HCT116 (cell line): ENCODE measurements around the gene PHB1. TPM values are rescaled to one million over a fixed set of nuclear protein-coding genes. Genes with fewer than 3 reads are reported as not detected.

Experiments
- ATAC-seq: fragments of 200-7000 bp; cut with Tn5 transposase; 2 replicates; pipeline ENCODE4 v1.9.1; 2020; ENCODE audit warnings: mild to moderate bottlenecking, moderate library complexity
- BruUV-seq: library from RNA; stranded (reverse); fragments of 400-500 nt; replicated peaks from 2 replicates; lab custom pipeline; 2021; lab: Mats Ljungman, UMichigan
- CTCF ChIA-PET: fragments of 300-600 bp; sonication (Branson Sonifier 250); formaldehyde crosslinking; loops from one replicate; lab custom pipeline; 2021; ENCODE audit warnings: antibody characterized with exemption; lab: Charles Lee
- POLR2A ChIA-PET: fragments of 300-600, 350-600 bp; sonication (Branson Sonifier 250); formaldehyde crosslinking; loops from one replicate; lab custom pipeline; 2021; ENCODE audit warnings: antibody characterized with exemption; lab: Charles Lee
- RAD21 ChIA-PET, 2 experiments: fragments of 300-600 bp; sonication (Branson Sonifier 250); formaldehyde crosslinking; loops; one replicate each; lab custom pipeline; 2023; ENCODE audit warnings: low total read pairs in 2 of 2; ENCODE audit not compliant: uncharacterized antibody in 2 of 2, unreplicated experiment in 2 of 2, low non-redundant PET in 1 of 2; lab: Charles Lee
- DNase-seq: peaks from one replicate; pipeline ENCODE4 v3.0.0-alpha.2; 2010; ENCODE audit warnings: low read depth, low spot score
- H2AFZ ChIP-seq: fragments of 200-600 bp; shearing (Covaris generic), sonication (generic); 2 replicates; pipeline ENCODE4 v1.6.1; 2017; ENCODE audit warnings: low read depth, mixed run types, mixed read lengths, antibody characterized with exemption, low read length; ENCODE audit not compliant: poor library complexity, severe bottlenecking
- H3K27ac ChIP-seq: 2 replicates; pipeline ENCODE4 v1.5.1; 2012; ENCODE audit warnings: low read depth, low read length
- H3K27me3 ChIP-seq: fragments of 200-600 bp; sonication (generic); 2 replicates; pipeline ENCODE4 v1.6.1; 2016; ENCODE audit warnings: mixed run types, low read length, mixed read lengths; ENCODE audit not compliant: insufficient read depth
- H3K36me3 ChIP-seq, 2 experiments: fragments of 200-500 bp in 1 of 2; fragments of 200-600 bp in 1 of 2; sonication (Bioruptor generic) in 1 of 2; sonication (generic) in 1 of 2; 2 replicates each; pipeline versions ENCODE4 v1.5.1 to v1.6.1; 2014 to 2016; ENCODE audit warnings: low read length in 2 of 2, inconsistent platforms in 1 of 2, mixed read lengths in 1 of 2, mixed run types in 1 of 2; ENCODE audit not compliant: insufficient read depth in 2 of 2, control insufficient read depth in 1 of 2
- H3K4me1 ChIP-seq, 2 experiments: fragments of 200-600 bp in 1 of 2; sonication (generic) in 1 of 2; 2 replicates each; pipeline versions ENCODE4 v1.5.1 to v1.6.1; 2012 to 2017; ENCODE audit warnings: low read length in 2 of 2, inconsistent platforms in 1 of 2, mild to moderate bottlenecking in 1 of 2, mixed read lengths in 1 of 2, mixed run types in 1 of 2, moderate library complexity in 1 of 2; ENCODE audit not compliant: insufficient read depth in 2 of 2, control insufficient read depth in 1 of 2
- H3K4me2 ChIP-seq: fragments of 200-600 bp; sonication (generic); 2 replicates; pipeline ENCODE4 v1.6.1; 2017; ENCODE audit warnings: mixed run types, low read length, mixed read lengths
- H3K4me3 ChIP-seq, 2 experiments: fragments of 200-600 bp in 1 of 2; sonication (generic) in 1 of 2; replicated peaks in 1 of 2; 2 replicates each; pipeline ENCODE4 v1.5.1; 2011 to 2016; ENCODE audit warnings: low read length in 2 of 2, control low read depth in 1 of 2, low read depth in 1 of 2, mild to moderate bottlenecking in 1 of 2, mixed read lengths in 1 of 2, mixed run types in 1 of 2
- H3K79me2 ChIP-seq: fragments of 200-600 bp; sonication (generic); 2 replicates; pipeline ENCODE4 v1.6.1; 2017; ENCODE audit warnings: mild to moderate bottlenecking, mixed run types, low read length, moderate library complexity, mixed read lengths; ENCODE audit not compliant: insufficient read depth
- H3K9ac ChIP-seq: fragments of 200-600 bp; sonication (generic); 2 replicates; pipeline ENCODE4 v1.6.1; 2016; ENCODE audit warnings: low read length, mixed read lengths
- H3K9me2 ChIP-seq: fragments of 200-600 bp; sonication (generic), shearing (Covaris generic); 2 replicates; pipeline ENCODE4 v1.6.1; 2017; ENCODE audit warnings: mixed run types, mild to moderate bottlenecking, moderate library complexity; ENCODE audit not compliant: insufficient read depth
- H3K9me3 ChIP-seq, 2 experiments: fragments of 200-500 bp in 1 of 2; fragments of 200-600 bp in 1 of 2; sonication (Bioruptor generic) in 1 of 2; sonication (generic) in 1 of 2; 2 replicates each; pipeline ENCODE4 v1.6.1; 2014 to 2017; ENCODE audit warnings: low read length in 2 of 2, mixed read lengths in 2 of 2, inconsistent platforms in 1 of 2, low read depth in 1 of 2, mild to moderate bottlenecking in 1 of 2, mixed run types in 1 of 2, moderate library complexity in 1 of 2; ENCODE audit not compliant: control insufficient read depth in 1 of 2, insufficient read depth in 1 of 2
- H4K20me1 ChIP-seq: fragments of 200-600 bp; sonication (generic), shearing (Covaris generic); 2 replicates; pipeline ENCODE4 v1.6.1; 2017; ENCODE audit warnings: mixed run types, mild to moderate bottlenecking, moderate library complexity; ENCODE audit not compliant: insufficient read depth
- CBX3 ChIP-seq: IDR thresholded peaks from 2 replicates; pipeline ENCODE4 v1.6.1; 2012; ENCODE audit warnings: low read depth
- CEBPB ChIP-seq: IDR thresholded peaks from 2 replicates; pipeline ENCODE4 v1.6.1; 2012; ENCODE audit warnings: low read depth
- ELF1 ChIP-seq: IDR thresholded peaks from 2 replicates; pipeline ENCODE4 v1.6.1; 2012; ENCODE audit warnings: low read depth, borderline replicate concordance
- FOSL1 ChIP-seq: IDR thresholded peaks from 2 replicates; pipeline ENCODE4 v1.6.1; 2012; ENCODE audit warnings: low read depth
- POLR2A ChIP-seq: IDR thresholded peaks from 2 replicates; pipeline ENCODE4 v1.7.0; 2011; ENCODE audit warnings: borderline replicate concordance; ENCODE audit not compliant: insufficient read depth, insufficient read length; ENCODE audit errors: extremely low read depth
- POLR2AphosphoS5 ChIP-seq: IDR thresholded peaks from 2 replicates; pipeline ENCODE4 v1.6.1; 2011; ENCODE audit warnings: mild to moderate bottlenecking, low read depth, low read length, moderate library complexity
- REST ChIP-seq: IDR thresholded peaks from 2 replicates; pipeline ENCODE4 v1.6.1; 2012; ENCODE audit warnings: low read depth
- SP1 ChIP-seq: IDR thresholded peaks from 2 replicates; pipeline ENCODE4 v1.6.1; 2012; ENCODE audit warnings: low read depth
- ZBTB33 ChIP-seq: IDR thresholded peaks from 2 replicates; pipeline ENCODE4 v1.6.1; 2011; ENCODE audit warnings: mild to moderate bottlenecking, low read length, moderate library complexity; ENCODE audit not compliant: insufficient replicate concordance; ENCODE audit errors: extremely low read depth
- ZFX ChIP-seq: fragments of 450-650 bp; IDR thresholded peaks from 2 replicates; pipeline ENCODE4 v1.6.1; 2017
- ZNF274 ChIP-seq: fragments of 200-500 bp; sonication (Bioruptor generic); IDR thresholded peaks from 2 replicates; pipeline ENCODE4 v1.6.1; 2014; ENCODE audit warnings: mild to moderate bottlenecking, low read depth, low read length, inconsistent platforms
- intact Hi-C: fragments of 100-400 bp; cut with micrococcal nuclease; formaldehyde crosslinking; loops from 2 replicates; pipeline ENCODE4 v1.10.0; 2022
- total RNA-seq: library from RNA; stranded (reverse); gene quantifications from one replicate; pipeline ENCODE4 v1.2.1, GENCODE V29; 2021; ENCODE audit not compliant: unreplicated experiment
- TF ChIP-seq, protein P1 (sequence below): IDR thresholded peaks from 2 replicates; pipeline ENCODE4 v1.6.1; 2012

The PHB1 gene
- total RNA-seq, 1 experiment from 2014 or later: 534 TPM

- TF ChIP-seq, protein P1, sequence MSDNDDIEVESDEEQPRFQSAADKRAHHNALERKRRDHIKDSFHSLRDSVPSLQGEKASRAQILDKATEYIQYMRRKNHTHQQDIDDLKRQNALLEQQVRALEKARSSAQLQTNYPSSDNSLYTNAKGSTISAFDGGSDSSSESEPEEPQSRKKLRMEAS: no peak
- TF ChIP-seq REST: no peak
- TF ChIP-seq ZNF274: no peak
Observed at GRCh38 chr17:49431743-49432142, 17.1 kb upstream of the PHB1 start (continued).

GRCh38 chr17:49425004-49425286, 10.3 kb upstream of the PHB1 start:
- H3K4me1 ChIP-seq: no peaks in the 10 kb centered on the region
- no peaks in the 10 kb centered on the region for H3K79me2 ChIP-seq
- RAD21 ChIA-PET: no interaction called here
- no peaks in the 10 kb centered on the region for H3K27me3 ChIP-seq
- DNase-seq (no peak), ATAC-seq (no peak)
- no peak overlapping the region for H3K4me2 ChIP-seq
- POLR2A ChIA-PET: interaction anchor here (1.2 kb wide), 1 partner anchor 10 kb away, joined by 3 read pairs; the partner anchor contains the start of gene PHB1
- H3K27ac ChIP-seq: no peak overlapping the region
- H3K9me3 ChIP-seq: peaks cover 10 to 14% of the 10 kb centered on the region in 2 experiments; a peak in 3 of 4 replicates
- H2AFZ ChIP-seq: no peak overlapping the region
- intact Hi-C loops: no loop called here
- CTCF ChIA-PET: no interaction called here
- TF ChIP-seq CBX3 (no peak), ELF1 (no peak), POLR2A (no peak), REST (no peak), SP1 (no peak), FOSL1 (no peak), ZBTB33 (no peak), CEBPB (no peak), ZFX (no peak), POLR2AphosphoS5 (no peak)
- TF ChIP-seq, protein P1: no peak
- no peak overlapping the region for H3K4me3 ChIP-seq
- no peaks in the 10 kb centered on the region for H3K9me2 ChIP-seq
- no peaks in the 10 kb centered on the region for H3K36me3 ChIP-seq
- BruUV-seq: no TSS peak
- H3K9ac ChIP-seq: no peak overlapping the region
- H4K20me1 ChIP-seq: no peaks in the 10 kb centered on the region
